SH-SY5Y (cell line): ENCODE measurements around the gene DNAJC16.

Experiments
- GATA2 ChIP-seq: IDR thresholded peaks from 2 replicates; pipeline ENCODE4 v1.6.1; 2011; ENCODE audit warnings: mild to moderate bottlenecking, low read depth, low read length
- GATA3 ChIP-seq: IDR thresholded peaks from 2 replicates; pipeline ENCODE4 v1.6.1; 2011; ENCODE audit warnings: low read depth, mild to moderate bottlenecking, low read length, moderate library complexity

DNA sequence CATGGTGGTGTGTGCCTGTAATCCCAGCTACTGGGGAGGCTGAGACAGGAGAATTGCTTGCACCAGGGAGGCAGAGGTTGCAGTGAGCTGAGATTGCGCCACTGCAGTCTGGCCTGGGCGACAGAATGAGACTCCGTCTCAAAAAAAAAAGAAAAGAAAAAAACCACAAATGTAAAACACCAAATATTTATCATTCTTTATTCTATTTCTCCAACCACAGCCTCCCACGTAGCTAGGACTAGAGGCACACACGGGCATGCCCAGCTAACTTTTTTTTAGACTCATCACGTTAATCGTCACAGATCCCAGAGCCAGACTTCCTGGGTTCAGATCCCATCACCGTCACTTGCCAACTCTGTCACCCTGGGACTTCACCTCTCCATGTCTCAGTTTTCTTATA is 13.5 kb downstream of the DNAJC16 start:
- TF ChIP-seq GATA2: no peak
- TF ChIP-seq GATA3: no peak
